GM19025 (cell line): ENCODE data around the gene PSME2.
A peak's percentile ranks its signal among the peaks of the same experiment; 100 is the strongest.

Experiments
- ATAC-seq: cut with Tn5 transposase; IDR thresholded peaks from one replicate; pipeline ENCODE4 v1.9.1; 2021; ENCODE audit warnings: mild to moderate bottlenecking, low read depth, moderate library complexity; ENCODE audit not compliant: unreplicated experiment

Gene PSME2

GRCh38 chr14:24146453-24146977 is at the start of gene PSME2:
Gene PSME2, minus strand, starts transcription at chr14:24146610. Its CDS starts 29 bp downstream, at chr14:24146581.
- peak; percentile 49 for ATAC-seq

GRCh38 chr14:24195186-24196070 is 49.0 kb upstream of the PSME2 start, which contains the start of gene TM9SF1:
Gene TM9SF1, minus strand, starts transcription at chr14:24195441. Its CDS starts 422 bp downstream, at chr14:24195019.
- ATAC-seq = peak; percentile 86

GRCh38 chr14:24194873-24195185 is 48.4 kb upstream of the PSME2 start:
- ATAC-seq = no peak

GRCh38 chr14:24194186-24194872 is 47.9 kb upstream of the PSME2 start:
- no peak for ATAC-seq

GRCh38 chr14:24192933-24193332 is 46.5 kb upstream of the PSME2 start:
- no peak for ATAC-seq

- no peak for ATAC-seq
These were observed 44.0 kb upstream of the PSME2 start for GRCh38 chr14:24190416-24190815.

- ATAC-seq = no peak
These were observed 43.0 kb upstream of the PSME2 start for GRCh38 chr14:24189460-24189859.

- no peak for ATAC-seq
These were observed 42.6 kb upstream of the PSME2 start for GRCh38 chr14:24189059-24189375.

GRCh38 chr14:24188251-24189058 is 42.0 kb upstream of the PSME2 start, which contains the start of gene IPO4:
Gene IPO4, minus strand, starts transcription at chr14:24188816. Its CDS starts 29 bp downstream, at chr14:24188787.
- ATAC-seq = peak; percentile 92

GRCh38 chr14:24187539-24187915 is 41.1 kb upstream of the PSME2 start:
- no peak for ATAC-seq

- no peak for ATAC-seq
These were observed 40.6 kb upstream of the PSME2 start for GRCh38 chr14:24186831-24187538.

GRCh38 chr14:24185741-24186140 is 39.3 kb upstream of the PSME2 start:
- no peak for ATAC-seq

- no peak for ATAC-seq
These were observed 38.6 kb upstream of the PSME2 start for GRCh38 chr14:24185026-24185425.

- ATAC-seq = no peak
These were observed 37.9 kb upstream of the PSME2 start for GRCh38 chr14:24184104-24184970.

- no peak for ATAC-seq
These were observed 36.6 kb upstream of the PSME2 start for GRCh38 chr14:24183014-24183481.

GRCh38 chr14:24182110-24182882 is 35.9 kb upstream of the PSME2 start:
- no peak for ATAC-seq

- no peak for ATAC-seq
These were observed 35.1 kb upstream of the PSME2 start for GRCh38 chr14:24181371-24182077.
